ENCODE results near the gene ALX4.

The ALX4 gene

GRCh38 chr11:44321059-44321458 lies 11.1 kb upstream of the ALX4 start:
- no peak for TF ChIP-seq CTCF (IDR thresholded peaks at IDR 0.05; ENCODE audit: low read depth, low read length, missing control alignments)
- H3K4me3 ChIP-seq (ENCODE audit: low read depth, low read length) = no peak overlapping the region
- in situ Hi-C loops (cut with HindIII; ENCODE audit: low sequenced_read_pairs) = loop anchor here (5.0 kb wide), 1 partner anchor 74 kb away; no protein-coding TSS in a partner anchor
- DNase-seq (ENCODE audit: low read depth) = no peak

- in situ Hi-C loops (cut with HindIII; ENCODE audit: low sequenced_read_pairs) = loop anchor here (5.0 kb wide), 1 partner anchor 73 kb away; no protein-coding TSS in a partner anchor
These were observed 10.5 kb upstream of the ALX4 start for GRCh38 chr11:44320289-44320973.

DNA sequence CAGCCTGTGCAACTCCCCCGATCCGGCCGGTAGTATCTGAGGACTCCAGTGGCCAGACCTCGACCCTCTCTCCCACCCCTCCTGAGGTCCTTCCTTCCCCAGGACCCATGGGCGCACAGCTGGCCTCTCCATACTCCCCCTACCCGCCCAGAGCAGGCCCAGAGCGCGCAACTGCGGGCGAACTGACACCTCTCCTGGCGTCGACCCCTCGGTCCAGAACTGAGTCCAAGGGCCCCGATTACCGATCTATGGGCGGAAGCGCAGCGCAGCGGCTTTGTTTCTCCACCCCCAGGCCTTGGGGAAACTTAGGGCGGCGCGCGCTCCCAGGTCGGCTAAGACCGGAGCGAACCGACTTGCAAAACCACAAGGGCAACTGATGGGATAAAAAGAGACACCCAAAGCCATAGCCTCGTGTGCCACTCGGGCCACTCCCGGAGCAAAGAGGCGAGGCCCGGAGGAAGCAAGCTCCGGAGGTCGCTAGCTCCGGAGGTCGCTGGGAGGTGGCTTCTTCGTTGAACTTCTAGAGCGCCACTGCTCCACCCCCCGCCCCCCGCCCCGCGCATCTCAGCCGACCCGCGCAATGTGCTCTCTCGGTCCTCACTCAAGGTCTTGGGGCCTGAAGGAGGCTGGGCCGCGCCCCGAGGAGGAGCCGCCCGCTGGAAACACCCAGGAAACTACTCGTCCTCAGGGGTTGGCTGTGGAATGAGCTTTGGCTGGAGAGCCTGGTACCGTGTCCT lies 9.8 kb upstream of the ALX4 start:
- H3K4me3 ChIP-seq (ENCODE audit: low read depth, low read length) = no peak overlapping the region
- DNase-seq (ENCODE audit: low read depth) = no peak
- in situ Hi-C loops (cut with HindIII; ENCODE audit: low sequenced_read_pairs) = loop anchor here (5.0 kb wide), 1 partner anchor 72 kb away; no protein-coding TSS in a partner anchor
- TF ChIP-seq CTCF (IDR thresholded peaks at IDR 0.05; ENCODE audit: low read depth, low read length, missing control alignments) = no peak

More at GRCh38 chr11:44320289-44320973, 10.5 kb upstream of the ALX4 start:
- no peak for TF ChIP-seq CTCF (IDR thresholded peaks at IDR 0.05; ENCODE audit: low read depth, low read length, missing control alignments)
- DNase-seq (ENCODE audit: low read depth) = no peak
- no peak overlapping the region for H3K4me3 ChIP-seq (ENCODE audit: low read depth, low read length)

- DNase-seq (ENCODE audit: low read depth) = no peak
- TF ChIP-seq CTCF (IDR thresholded peaks at IDR 0.05; ENCODE audit: low read depth, low read length, missing control alignments) = no peak
- H3K4me3 ChIP-seq (ENCODE audit: low read depth, low read length) = no peak overlapping the region
- in situ Hi-C loops (cut with HindIII; ENCODE audit: low sequenced_read_pairs) = no loop called here
These were observed 9.2 kb upstream of the ALX4 start for GRCh38 chr11:44319170-44319551.

GRCh38 chr11:44318369-44318768 lies 8.4 kb upstream of the ALX4 start:
- in situ Hi-C loops (cut with HindIII; ENCODE audit: low sequenced_read_pairs) = no loop called here
- no peak overlapping the region for H3K4me3 ChIP-seq (ENCODE audit: low read depth, low read length)
- no peak for TF ChIP-seq CTCF (IDR thresholded peaks at IDR 0.05; ENCODE audit: low read depth, low read length, missing control alignments)
- DNase-seq (ENCODE audit: low read depth) = no peak

DNA sequence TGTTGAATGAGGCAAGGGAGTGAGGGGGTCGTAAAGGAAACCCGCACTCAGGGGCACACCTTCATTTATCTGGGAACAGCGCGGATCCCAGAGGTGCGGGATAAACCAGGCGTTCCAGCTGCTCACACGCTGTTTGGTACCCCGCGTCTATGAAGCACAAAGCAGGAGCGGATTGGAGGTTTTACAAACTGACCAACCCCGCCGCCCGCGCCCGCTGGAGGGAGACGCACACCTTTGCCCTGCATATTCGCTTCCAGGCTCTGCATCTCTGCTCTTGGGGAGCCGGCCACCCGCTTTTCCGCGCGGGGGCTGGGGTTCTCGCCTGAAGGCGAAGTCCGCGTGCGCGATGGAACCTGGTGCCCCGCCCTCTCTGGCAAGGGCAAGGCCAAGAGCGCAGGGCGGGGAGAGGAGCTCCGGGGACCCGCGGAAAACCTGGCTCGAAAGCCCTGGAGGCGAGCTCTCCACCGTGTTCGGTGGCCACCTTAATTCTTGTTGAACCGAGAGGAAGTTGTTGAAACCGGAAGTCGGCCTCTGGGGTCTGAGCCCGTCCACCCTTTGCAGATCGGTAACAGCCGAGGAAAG lies 6.8 kb upstream of the ALX4 start:
- H3K4me3 ChIP-seq (ENCODE audit: low read depth, low read length) = peak overlapping the region; percentile 22
- DNase-seq (ENCODE audit: low read depth) = no peak
- in situ Hi-C loops (cut with HindIII; ENCODE audit: low sequenced_read_pairs) = no loop called here
- no peak for TF ChIP-seq CTCF (IDR thresholded peaks at IDR 0.05; ENCODE audit: low read depth, low read length, missing control alignments)

Measured in astrocyte of the cerebellum (primary cell).